GM21390 (cell line): ENCODE data around the gene EXOC6B.

Experiments used
- ATAC-seq: cut with Tn5 transposase; IDR thresholded peaks from one replicate; pipeline ENCODE4 v1.9.1; 2021; ENCODE audit not compliant: unreplicated experiment

The EXOC6B gene

DNA sequence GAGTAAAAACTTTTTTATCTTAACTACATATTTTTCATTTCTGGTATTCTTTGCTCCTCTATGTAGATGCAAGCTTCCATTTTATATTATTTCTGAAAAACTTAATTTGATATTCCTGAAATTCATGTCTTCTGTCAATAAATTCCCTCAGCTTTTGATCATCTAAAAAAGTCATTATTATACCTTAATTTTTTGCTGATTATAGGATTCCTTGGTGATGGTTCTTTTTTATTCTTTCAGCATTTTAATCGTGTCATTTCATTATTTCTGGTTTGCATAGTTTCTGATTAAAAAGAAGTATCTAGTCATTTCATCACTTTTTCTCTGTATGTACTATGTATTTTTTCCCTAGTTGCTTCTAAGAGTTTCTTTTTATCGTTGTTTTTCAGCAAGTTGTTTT lies 436.4 kb downstream of the EXOC6B start:
- ATAC-seq: no peak

DNA sequence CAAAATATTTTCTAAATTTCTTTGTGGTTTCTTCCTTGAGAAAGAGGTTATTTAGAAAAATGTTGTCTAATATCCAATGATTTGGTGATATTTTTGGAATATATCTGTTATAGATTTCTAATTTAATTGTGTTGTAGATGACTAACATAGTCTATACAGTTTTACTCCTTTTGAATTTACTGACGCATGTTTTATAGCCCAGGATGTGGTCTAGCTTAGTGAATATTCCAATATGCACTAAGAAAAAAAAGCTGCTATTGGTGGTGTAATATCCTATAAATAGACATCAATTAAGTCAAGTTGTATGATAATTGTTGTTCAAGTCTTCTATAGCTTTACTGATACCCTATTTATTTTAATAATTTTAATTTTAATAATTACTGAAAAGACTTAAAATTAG lies 437.6 kb downstream of the EXOC6B start:
- ATAC-seq: no peak

DNA sequence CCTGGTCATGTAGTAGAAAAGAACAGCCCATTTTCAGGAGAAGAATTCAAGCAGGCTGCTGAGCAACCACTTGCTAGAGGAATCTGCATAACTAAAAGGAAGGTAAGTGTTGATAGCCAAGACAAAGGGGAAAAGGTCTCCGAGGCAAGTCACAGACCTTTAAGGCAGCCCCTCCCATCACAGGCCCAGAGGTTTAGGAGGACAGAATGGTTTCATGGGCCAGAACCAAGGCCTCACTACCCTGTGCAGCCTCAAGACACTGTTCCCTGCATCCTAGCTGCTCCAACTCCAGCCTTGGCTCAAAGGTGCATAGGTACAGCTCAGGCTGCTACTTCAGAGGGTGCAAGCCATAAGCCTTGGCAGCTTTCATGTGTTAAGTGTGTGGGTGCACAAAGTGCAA lies 439.5 kb downstream of the EXOC6B start:
- ATAC-seq: no peak

DNA sequence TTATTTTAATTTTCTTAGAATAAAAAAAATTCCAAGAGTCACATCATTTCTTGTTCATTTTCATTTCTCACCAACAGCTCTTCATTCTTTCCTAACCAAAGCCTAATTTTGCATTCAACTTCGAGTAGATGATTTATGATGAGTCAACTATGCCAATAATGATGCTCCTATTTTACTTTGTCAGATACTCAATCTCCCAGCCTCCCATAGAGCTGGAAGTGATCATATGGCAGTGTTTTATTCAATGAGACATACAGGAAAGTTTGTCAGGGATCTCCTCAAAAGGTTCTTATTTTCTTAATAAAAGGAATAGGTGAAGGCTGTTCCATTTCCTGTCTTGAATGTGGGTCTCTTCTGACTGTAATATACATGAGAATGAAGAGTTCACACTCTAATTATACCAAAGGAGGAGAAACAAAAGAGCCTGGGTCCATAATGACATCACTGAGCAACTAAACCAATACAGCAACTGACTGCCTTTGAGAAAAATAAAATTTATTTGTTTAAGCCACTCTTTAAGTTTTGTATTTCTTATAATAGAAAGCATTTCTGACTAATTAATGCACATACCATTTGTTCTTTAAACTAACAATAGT lies 447.0 kb downstream of the EXOC6B start:
- ATAC-seq: no peak

DNA sequence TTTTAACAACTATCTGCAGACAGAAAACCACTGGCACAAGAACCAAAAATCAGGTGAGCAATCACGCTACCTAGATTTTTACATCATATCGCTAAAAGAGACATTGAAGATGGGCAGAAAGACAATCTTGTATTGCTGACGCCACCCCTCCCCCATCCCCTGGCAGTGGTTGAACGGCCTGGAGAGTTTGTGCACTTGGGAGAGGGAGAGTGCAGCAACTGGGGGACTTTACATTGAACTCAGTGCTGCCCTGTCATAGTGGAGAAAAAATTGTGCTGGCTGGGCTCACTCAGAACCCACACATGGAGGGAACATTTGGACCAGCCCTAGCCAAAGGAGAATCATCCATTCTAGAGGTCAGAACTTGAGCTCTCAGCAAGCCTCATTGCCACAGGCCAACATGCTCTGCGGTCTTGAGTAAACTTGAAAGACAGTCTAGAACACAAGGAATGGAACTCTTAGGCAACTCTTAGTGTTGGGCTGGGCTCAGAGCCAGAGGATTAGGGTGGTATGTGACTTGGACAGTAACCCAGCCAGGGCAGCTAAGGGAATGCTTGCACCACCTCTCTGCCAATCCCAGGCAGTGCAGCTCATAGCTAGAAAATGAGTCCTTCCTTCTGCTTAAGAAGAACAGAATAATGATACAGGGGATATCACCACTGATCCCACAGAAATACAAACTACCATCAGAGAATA lies 458.2 kb downstream of the EXOC6B start:
- ATAC-seq: no peak

DNA sequence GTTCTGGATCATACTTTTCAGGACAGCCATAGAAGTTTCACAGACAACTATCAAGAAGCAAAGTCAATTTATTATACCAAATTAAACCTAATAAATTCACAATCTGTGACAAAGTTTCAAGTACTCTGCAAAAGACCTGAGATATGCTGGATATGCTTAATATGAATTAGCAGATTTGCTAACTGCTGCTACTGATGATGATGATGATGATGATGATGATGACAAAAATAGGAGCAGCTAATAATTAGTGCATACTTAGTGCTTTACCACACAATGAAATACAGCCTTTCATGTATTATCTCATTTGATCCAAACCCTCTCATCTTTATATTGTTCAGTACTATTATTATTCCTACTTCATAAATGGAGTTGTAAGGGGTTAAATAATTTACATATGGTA lies 462.4 kb downstream of the EXOC6B start:
- ATAC-seq: no peak

DNA sequence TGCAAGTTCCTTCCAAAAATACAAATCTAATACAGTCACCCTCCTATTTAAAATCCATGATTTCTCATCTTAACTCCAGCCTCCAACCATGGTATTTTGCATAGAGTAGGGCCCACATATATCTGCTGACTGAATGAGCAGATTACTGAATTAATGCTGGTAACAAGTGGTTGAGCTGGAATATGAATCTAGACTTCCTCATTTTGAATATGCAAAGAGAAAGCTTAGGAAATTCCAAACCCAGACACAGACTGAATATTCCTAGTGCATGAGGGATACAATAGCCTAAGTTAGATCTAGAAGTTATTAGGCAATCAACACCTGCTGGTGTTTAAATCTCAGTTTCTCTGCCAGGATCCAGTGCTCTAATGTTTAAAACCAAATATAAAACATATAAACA lies 463.1 kb downstream of the EXOC6B start:
- no peak for ATAC-seq

DNA sequence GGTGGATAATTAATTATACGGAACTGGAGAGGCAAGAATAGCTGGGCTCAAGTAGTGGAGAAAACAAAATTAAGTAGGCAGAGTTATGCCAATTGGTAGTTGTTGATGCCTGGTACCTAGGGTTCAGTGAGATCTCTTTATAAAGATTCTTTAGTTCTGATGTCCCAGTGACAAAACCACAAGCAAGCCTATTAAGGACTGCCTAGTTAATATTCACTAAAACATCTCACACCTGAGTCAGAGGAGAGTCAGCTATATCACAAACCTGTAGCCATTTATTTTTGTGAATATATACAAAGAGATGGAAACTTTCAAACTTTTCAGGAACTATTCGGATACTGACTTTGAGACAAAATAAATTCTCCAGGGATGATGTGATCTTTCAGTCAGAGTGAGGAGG lies 464.3 kb downstream of the EXOC6B start:
- no peak for ATAC-seq

DNA sequence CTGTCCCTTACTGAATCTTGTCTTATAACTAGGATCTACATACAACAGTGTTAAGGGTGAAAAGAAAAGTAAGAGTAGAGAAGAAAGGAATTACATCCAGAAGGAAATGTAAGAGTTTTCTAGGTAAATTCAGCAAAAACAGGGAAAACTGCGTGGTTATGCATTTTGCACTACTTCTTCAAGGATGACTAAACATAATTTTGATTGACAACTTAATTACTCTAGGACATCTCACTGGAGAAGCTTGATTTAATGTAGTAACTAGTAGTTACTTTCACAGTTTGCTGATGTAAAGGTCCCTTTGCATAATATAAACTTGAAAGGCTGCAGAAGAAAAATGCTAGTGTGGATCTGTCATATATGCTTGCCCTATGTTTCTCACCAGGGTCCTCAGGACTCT lies 464.8 kb downstream of the EXOC6B start:
- ATAC-seq: no peak

DNA sequence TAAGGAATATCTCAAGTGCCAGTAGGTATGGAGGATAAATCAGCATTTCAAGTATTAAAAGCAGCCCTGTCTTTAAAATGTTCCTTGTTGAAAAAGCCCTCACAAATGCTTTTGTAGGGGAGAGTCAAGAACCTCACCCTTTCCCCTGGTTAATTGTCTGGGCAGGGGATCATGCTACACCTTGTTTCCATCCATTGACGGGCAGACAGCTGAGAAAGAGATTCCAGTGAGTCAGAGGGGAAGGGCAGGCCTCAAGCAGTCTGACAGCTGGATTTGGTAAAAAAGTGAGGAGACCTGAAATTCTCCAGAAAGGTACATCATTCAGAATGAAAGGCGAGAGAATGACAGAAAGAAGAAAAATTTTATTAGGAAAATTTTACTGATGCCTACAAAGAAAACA lies 475.0 kb downstream of the EXOC6B start:
- ATAC-seq: no peak

DNA sequence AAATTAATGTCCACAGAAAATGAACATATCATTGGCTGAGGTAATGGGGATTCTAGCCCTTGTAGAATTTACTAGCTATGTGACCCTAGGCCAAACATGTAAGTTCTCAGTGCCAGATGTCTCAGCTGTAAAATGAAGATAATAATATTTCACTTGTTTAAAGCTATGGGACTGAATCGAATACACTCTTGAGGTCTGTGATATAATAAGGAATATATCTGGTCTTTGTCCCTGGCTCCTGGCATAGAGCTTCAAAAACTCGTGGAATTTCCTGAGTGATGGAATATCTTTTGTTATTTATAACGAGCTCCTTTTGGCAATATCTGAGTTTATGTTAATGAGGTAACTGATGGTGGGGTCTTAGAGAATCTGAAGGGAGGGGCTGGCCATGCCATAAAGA lies 476.8 kb downstream of the EXOC6B start:
- no peak for ATAC-seq

DNA sequence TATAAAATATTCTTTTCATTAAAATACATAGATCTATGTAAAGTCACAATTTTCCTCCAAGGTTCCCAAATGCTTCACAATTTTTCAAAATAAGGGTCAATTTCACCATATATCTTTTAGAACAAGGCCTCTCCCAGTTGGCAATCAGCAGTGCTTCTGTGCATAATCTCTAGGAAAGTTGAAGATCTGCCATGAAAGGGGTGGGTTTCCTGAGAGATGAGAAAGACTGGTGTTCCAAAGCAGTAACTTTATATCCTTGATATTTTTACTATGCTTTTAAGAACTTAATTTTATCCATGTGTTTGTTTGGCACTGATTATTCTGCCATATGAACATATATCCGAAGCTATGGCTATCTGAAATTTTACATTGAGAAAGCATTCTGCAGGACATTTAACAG lies 478.8 kb downstream of the EXOC6B start:
- no peak for ATAC-seq

DNA sequence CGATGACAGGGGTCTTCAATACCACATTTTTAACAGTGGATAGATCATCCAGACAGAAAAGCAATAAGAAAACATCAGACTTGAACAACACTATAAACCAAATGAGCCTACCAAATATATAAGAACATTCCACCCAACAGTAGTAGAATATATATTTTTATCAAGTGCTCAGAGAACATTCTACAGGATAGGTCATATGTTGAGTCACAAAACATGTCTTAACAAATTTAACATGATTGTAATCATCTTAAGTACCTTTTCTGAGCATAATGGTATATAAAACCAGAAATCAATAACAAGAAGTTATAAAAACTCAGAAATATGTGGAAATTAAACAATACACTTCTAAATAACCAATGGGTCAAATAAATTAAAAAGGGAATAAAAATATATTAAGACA lies 484.2 kb downstream of the EXOC6B start:
- no peak for ATAC-seq

DNA sequence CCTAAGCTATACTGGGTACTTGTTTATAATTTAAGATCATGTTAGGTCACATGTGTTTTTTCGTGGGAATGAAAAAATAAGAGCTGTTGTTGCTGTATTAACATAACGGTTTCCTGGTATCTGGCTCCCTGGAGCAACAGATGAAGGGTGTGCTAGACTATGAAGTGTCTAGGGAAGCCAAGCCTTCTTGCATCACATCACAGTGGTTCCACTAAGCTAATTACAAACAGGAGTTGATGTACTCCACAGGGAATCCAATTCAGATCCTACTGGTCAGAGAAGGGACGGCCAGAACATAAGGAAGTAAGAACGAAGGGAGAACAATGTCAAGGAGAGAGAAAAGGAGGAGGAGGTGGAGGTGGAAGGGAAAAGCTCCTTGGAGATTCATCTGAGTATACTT lies 485.2 kb downstream of the EXOC6B start:
- ATAC-seq: no peak

DNA sequence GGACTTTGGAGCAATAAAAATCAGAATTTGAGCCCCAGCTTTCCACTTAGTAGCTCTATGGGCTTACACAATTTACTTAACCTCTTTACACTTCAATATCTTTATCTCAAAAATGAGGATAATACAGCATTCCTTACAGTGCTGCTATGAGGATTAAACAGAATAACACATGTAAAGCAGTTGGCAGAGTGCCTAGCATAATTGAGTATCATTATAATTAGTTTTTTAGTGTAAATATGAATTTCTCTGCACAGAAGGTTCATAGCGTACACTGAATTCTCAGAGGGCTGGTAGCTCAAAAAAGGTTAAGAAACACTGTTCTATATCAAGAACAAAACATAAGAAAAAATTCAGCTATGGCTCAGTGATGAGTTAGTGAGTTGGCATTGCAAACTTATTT lies 487.8 kb downstream of the EXOC6B start:
- ATAC-seq: no peak

DNA sequence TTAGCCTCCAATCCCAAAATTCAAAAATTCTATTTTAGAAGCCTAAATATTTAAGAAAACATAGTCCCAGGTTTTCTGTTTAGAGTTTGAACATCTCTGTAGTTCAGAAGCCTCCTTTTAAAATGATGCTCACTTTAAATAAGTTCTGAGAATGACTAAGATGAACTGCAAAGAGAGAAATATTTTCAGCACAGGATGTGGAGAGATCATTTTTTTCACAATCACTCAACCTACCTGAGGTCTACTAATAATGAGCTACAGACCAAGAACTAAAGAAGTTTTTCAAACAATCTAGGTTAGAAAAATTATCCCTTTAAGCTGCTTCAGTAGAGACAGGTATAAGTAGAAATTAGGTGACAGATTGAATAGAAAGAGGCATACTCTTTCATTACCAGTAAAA lies 493.1 kb downstream of the EXOC6B start:
- ATAC-seq: no peak

DNA sequence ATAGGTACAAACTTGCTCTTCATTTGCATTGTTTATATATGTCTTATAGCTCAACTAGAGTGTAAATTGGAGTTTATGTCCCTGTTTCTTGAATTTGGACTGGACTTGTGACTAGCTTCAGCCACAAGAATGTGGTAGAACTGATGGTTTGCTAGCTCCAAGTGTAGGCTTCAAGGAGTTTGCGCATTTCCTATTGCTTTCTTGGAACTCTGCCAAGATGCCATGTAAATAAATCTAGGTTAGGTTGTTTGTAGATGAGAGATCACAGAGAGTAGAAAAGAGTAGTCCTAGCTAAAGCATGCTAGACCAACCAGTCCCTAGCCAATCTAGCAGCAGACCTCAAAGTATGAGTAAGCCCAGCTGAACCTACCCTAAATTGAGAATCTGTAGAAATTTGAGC lies 495.2 kb downstream of the EXOC6B start:
- ATAC-seq: no peak

DNA sequence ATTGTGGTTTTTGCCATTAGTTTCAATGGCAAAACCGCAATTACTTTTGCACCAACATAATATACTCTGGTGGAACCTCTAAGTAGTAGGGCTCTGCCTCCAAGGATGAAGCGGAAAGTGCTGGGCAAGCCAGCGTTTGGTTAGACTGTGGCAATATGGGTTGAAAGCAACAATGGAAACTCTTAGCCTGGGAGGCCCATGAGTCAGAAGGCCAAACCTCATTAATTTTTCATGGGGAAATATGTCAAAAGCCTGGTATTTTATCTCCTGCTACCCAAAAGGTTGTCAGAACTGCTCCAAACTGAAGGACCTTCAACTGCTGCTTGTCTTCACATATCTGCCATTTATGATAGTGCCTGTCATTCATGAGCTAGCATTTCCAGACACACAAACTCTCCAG lies 499.1 kb downstream of the EXOC6B start:
- ATAC-seq: no peak

DNA sequence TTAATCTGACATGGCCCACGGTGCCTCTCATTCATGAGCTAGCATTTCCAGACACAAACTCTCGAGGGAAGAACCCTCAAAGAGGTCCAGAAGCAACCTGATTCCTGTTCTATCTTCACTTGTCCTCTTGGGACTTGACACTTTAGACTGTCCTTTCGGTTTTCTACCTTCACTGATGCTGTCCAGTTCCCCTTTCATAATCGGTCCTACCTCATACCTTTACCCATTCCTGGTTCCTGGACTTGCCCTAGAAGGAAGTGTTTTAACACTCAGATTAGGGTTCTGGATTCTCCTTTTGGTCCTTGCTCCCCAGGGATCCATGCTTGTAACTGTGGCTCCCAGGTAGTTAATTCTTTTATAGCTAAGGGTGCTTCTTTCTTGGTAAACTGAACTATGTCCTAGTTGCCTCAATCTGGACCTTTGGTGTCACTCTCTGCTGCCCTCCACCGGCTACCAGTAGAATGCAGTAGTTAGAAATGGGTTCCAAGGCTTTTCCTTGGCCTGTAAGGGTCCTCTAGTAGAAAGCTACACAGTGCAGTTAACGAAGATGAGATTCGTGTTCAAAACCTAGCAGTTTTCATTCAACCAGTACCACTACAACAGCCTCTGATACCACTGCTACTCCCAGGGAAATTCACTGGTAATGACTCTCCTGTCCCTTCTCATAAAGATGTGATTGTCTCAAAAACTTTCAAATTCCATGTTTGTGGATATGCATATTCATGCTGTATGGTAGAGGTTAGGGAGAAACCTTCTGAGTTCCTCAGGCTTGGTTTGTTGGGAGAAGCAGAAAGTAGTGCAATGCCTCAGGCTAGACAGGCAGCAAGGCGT lies 500.0 kb downstream of the EXOC6B start:
- ATAC-seq: no peak

DNA sequence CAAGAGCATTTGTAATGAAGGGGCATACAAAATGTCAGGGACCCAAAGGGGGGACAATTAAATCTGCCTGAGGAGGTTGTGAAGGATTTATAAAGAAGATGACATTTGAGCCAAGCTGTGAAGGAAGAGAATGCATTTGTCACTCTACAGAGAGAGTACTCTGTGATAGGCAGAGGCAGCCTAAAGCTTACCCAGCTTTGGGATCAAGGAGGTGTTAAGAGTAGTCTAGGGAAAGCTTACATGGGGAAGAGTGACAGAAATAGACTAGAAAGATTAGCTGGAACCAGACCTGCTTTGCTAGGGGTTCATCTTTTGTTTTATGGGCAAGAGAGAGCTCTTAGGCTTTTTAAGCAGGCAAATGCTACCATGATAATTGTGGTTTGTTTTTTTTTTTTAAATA lies 509.1 kb downstream of the EXOC6B start:
- no peak for ATAC-seq

DNA sequence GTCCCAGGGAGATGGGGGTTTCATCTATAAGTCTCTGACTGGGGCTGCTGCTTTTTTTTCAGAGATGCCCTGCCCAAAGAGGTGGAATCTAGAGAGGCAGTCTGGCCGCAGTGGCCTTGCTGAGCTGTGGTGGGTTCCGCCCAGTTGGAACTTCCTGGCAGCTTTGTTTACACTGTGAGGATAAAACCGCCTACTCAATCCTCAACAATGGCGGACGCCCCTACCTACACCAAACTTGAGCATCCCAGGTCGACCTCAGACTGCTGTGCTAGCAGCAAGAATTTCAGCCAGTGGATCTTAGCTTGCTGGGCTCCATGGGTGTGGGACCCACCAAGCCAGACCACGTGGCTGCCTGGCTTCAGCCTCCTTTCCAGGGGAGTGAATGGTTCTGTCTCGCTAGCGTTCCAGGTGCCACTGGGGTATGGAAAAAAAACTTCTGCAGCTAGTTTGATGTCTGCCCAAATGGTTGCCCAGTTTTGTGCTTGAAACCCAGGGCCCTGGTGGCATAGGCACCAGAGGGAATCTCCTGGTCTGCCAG lies 525.6 kb downstream of the EXOC6B start:
- no peak for ATAC-seq

DNA sequence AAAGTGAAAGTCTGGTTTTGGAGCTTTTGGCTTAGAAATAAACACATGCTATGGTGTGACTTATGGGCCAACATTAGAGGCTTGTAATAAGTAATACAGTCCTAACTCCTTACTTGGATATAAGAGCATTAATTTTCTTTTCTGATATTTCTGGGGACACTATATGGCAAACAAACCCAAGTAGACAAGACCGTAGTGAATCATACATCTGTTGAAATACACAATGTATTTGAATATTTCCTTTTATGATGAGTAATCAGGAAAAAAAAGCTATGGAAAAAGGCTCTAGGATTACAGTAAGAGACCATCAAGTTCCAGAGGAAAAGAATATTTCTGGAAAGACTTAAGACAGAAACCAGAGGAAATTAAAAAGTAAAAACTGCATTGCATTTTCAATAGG lies 532.2 kb downstream of the EXOC6B start:
- ATAC-seq: no peak
